WTC11 (cell line): ENCODE measurements around the gene CAPN14.

Experiments used
- IRF2 ChIP-seq: sonication (generic); formaldehyde crosslinking; IDR thresholded peaks from 2 replicates; pipeline ENCODE4 v1.8.0; 2022; ENCODE audit warnings: low read depth, missing genetic modification reagents, borderline replicate concordance
- JUN ChIP-seq: sonication (generic); formaldehyde crosslinking; IDR thresholded peaks from 2 replicates; pipeline ENCODE4 v1.8.0; 2023; ENCODE audit warnings: mild to moderate bottlenecking, missing genetic modification reagents
- NR2C2 ChIP-seq: sonication (generic); formaldehyde crosslinking; IDR thresholded peaks from 2 replicates; pipeline ENCODE4 v1.8.0; 2022; ENCODE audit warnings: mild to moderate bottlenecking, missing genetic modification reagents
- NR3C1 ChIP-seq: sonication (generic); formaldehyde crosslinking; conservative IDR thresholded peaks from 2 replicates; pipeline ENCODE4 v1.8.1; 2023; ENCODE audit warnings: low read depth, mild to moderate bottlenecking, missing genetic modification reagents
- ZBTB21 ChIP-seq: sonication (generic); formaldehyde crosslinking; IDR thresholded peaks from 2 replicates; pipeline ENCODE4 v1.8.1; 2023; ENCODE audit warnings: mild to moderate bottlenecking, missing genetic modification reagents, borderline replicate concordance
- TF ChIP-seq, protein P1 (sequence below): fragments of 200-600 bp; IDR thresholded peaks from 2 replicates; pipeline ENCODE4 v1.8.0; 2022; ENCODE audit warnings: antibody characterized with exemption
- TF ChIP-seq, protein P2 (sequence below): sonication (generic); formaldehyde crosslinking; IDR thresholded peaks from 2 replicates; pipeline ENCODE4 v1.8.0; 2022; ENCODE audit warnings: missing genetic modification reagents
- TF ChIP-seq, protein P3 (sequence below): fragments of 250-450 bp; sonication (Bioruptor Pico); IDR thresholded peaks from 2 replicates; pipeline ENCODE4 v1.9.0; 2021; ENCODE audit warnings: mild to moderate bottlenecking
- TF ChIP-seq, protein P4 (sequence below): sonication (generic); formaldehyde crosslinking; IDR thresholded peaks from 2 replicates; pipeline ENCODE4 v1.8.1; 2022; ENCODE audit warnings: low read depth, missing genetic modification reagents, borderline replicate concordance
- TF ChIP-seq, protein P5 (sequence below): sonication (generic); formaldehyde crosslinking; IDR thresholded peaks from 2 replicates; pipeline ENCODE4 v1.8.1; 2022; ENCODE audit warnings: mild to moderate bottlenecking, missing genetic modification reagents, moderate library complexity, borderline replicate concordance
- TF ChIP-seq, protein P6 (sequence below): sonication (generic); formaldehyde crosslinking; IDR thresholded peaks from 2 replicates; pipeline ENCODE4 v1.8.1; 2022; ENCODE audit warnings: low read depth, mild to moderate bottlenecking, moderate library complexity, missing genetic modification reagents, borderline replicate concordance
- TF ChIP-seq, protein P7 (sequence below): sonication (generic); formaldehyde crosslinking; IDR thresholded peaks from 2 replicates; pipeline ENCODE4 v1.8.0; 2022; ENCODE audit warnings: mild to moderate bottlenecking, missing genetic modification reagents
- TF ChIP-seq, protein P8 (sequence below): sonication (generic); formaldehyde crosslinking; conservative IDR thresholded peaks from 2 replicates; pipeline ENCODE4 v1.8.1; 2023; ENCODE audit warnings: mild to moderate bottlenecking, low read depth, missing genetic modification reagents, moderate library complexity
- TF ChIP-seq, protein P9 (sequence below): sonication (generic); formaldehyde crosslinking; IDR thresholded peaks from 2 replicates; pipeline ENCODE4 v1.8.0; 2023; ENCODE audit warnings: mild to moderate bottlenecking, missing genetic modification reagents

DNA sequence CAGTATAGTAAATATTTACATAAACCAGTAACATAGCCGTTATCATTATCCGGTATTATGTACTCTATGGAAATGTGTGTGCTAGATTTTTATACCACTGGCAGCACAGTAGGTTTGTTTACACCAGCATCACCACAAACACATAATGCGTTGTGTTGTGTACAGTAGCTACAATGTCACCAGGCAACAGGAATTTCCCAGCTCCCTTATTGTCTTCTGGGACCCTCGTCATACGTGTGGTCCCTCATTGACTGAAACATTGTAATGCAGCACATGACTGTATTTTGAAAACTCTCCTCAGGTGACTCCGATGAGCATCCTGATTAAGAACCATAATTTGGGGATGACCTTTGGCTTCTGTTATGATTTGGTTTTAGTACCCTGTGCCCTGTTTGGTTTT is 47.9 kb upstream of the CAPN14 start:
- TF ChIP-seq, protein P1, sequence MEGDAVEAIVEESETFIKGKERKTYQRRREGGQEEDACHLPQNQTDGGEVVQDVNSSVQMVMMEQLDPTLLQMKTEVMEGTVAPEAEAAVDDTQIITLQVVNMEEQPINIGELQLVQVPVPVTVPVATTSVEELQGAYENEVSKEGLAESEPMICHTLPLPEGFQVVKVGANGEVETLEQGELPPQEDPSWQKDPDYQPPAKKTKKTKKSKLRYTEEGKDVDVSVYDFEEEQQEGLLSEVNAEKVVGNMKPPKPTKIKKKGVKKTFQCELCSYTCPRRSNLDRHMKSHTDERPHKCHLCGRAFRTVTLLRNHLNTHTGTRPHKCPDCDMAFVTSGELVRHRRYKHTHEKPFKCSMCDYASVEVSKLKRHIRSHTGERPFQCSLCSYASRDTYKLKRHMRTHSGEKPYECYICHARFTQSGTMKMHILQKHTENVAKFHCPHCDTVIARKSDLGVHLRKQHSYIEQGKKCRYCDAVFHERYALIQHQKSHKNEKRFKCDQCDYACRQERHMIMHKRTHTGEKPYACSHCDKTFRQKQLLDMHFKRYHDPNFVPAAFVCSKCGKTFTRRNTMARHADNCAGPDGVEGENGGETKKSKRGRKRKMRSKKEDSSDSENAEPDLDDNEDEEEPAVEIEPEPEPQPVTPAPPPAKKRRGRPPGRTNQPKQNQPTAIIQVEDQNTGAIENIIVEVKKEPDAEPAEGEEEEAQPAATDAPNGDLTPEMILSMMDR = no peak
- TF ChIP-seq, protein P2, sequence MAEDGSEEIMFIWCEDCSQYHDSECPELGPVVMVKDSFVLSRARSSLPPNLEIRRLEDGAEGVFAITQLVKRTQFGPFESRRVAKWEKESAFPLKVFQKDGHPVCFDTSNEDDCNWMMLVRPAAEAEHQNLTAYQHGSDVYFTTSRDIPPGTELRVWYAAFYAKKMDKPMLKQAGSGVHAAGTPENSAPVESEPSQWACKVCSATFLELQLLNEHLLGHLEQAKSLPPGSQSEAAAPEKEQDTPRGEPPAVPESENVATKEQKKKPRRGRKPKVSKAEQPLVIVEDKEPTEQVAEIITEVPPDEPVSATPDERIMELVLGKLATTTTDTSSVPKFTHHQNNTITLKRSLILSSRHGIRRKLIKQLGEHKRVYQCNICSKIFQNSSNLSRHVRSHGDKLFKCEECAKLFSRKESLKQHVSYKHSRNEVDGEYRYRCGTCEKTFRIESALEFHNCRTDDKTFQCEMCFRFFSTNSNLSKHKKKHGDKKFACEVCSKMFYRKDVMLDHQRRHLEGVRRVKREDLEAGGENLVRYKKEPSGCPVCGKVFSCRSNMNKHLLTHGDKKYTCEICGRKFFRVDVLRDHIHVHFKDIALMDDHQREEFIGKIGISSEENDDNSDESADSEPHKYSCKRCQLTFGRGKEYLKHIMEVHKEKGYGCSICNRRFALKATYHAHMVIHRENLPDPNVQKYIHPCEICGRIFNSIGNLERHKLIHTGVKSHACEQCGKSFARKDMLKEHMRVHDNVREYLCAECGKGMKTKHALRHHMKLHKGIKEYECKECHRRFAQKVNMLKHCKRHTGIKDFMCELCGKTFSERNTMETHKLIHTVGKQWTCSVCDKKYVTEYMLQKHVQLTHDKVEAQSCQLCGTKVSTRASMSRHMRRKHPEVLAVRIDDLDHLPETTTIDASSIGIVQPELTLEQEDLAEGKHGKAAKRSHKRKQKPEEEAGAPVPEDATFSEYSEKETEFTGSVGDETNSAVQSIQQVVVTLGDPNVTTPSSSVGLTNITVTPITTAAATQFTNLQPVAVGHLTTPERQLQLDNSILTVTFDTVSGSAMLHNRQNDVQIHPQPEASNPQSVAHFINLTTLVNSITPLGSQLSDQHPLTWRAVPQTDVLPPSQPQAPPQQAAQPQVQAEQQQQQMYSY (CRISPR knock-in tag) = no peak
- TF ChIP-seq, protein P3, sequence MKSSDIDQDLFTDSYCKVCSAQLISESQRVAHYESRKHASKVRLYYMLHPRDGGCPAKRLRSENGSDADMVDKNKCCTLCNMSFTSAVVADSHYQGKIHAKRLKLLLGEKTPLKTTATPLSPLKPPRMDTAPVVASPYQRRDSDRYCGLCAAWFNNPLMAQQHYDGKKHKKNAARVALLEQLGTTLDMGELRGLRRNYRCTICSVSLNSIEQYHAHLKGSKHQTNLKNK (CRISPR knock-in tag) = no peak
- TF ChIP-seq, protein P4, sequence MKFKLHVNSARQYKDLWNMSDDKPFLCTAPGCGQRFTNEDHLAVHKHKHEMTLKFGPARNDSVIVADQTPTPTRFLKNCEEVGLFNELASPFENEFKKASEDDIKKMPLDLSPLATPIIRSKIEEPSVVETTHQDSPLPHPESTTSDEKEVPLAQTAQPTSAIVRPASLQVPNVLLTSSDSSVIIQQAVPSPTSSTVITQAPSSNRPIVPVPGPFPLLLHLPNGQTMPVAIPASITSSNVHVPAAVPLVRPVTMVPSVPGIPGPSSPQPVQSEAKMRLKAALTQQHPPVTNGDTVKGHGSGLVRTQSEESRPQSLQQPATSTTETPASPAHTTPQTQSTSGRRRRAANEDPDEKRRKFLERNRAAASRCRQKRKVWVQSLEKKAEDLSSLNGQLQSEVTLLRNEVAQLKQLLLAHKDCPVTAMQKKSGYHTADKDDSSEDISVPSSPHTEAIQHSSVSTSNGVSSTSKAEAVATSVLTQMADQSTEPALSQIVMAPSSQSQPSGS = no peak
- TF ChIP-seq, protein P5, sequence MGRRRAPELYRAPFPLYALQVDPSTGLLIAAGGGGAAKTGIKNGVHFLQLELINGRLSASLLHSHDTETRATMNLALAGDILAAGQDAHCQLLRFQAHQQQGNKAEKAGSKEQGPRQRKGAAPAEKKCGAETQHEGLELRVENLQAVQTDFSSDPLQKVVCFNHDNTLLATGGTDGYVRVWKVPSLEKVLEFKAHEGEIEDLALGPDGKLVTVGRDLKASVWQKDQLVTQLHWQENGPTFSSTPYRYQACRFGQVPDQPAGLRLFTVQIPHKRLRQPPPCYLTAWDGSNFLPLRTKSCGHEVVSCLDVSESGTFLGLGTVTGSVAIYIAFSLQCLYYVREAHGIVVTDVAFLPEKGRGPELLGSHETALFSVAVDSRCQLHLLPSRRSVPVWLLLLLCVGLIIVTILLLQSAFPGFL (CRISPR knock-in tag) = no peak
- no peak for TF ChIP-seq JUN
- TF ChIP-seq NR3C1 (CRISPR knock-in tag) = no peak
- no peak for TF ChIP-seq ZBTB21 (CRISPR knock-in tag)
- TF ChIP-seq IRF2 (CRISPR knock-in tag) = no peak
- TF ChIP-seq, protein P6, sequence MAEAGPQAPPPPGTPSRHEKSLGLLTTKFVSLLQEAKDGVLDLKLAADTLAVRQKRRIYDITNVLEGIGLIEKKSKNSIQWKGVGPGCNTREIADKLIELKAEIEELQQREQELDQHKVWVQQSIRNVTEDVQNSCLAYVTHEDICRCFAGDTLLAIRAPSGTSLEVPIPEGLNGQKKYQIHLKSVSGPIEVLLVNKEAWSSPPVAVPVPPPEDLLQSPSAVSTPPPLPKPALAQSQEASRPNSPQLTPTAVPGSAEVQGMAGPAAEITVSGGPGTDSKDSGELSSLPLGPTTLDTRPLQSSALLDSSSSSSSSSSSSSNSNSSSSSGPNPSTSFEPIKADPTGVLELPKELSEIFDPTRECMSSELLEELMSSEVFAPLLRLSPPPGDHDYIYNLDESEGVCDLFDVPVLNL (CRISPR knock-in tag) = no peak
- TF ChIP-seq, protein P7, sequence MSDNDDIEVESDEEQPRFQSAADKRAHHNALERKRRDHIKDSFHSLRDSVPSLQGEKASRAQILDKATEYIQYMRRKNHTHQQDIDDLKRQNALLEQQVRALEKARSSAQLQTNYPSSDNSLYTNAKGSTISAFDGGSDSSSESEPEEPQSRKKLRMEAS (CRISPR knock-in tag) = no peak
- TF ChIP-seq NR2C2 (CRISPR knock-in tag) = no peak
- TF ChIP-seq, protein P8, sequence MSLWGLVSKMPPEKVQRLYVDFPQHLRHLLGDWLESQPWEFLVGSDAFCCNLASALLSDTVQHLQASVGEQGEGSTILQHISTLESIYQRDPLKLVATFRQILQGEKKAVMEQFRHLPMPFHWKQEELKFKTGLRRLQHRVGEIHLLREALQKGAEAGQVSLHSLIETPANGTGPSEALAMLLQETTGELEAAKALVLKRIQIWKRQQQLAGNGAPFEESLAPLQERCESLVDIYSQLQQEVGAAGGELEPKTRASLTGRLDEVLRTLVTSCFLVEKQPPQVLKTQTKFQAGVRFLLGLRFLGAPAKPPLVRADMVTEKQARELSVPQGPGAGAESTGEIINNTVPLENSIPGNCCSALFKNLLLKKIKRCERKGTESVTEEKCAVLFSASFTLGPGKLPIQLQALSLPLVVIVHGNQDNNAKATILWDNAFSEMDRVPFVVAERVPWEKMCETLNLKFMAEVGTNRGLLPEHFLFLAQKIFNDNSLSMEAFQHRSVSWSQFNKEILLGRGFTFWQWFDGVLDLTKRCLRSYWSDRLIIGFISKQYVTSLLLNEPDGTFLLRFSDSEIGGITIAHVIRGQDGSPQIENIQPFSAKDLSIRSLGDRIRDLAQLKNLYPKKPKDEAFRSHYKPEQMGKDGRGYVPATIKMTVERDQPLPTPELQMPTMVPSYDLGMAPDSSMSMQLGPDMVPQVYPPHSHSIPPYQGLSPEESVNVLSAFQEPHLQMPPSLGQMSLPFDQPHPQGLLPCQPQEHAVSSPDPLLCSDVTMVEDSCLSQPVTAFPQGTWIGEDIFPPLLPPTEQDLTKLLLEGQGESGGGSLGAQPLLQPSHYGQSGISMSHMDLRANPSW (CRISPR knock-in tag) = no peak
- TF ChIP-seq, protein P9, sequence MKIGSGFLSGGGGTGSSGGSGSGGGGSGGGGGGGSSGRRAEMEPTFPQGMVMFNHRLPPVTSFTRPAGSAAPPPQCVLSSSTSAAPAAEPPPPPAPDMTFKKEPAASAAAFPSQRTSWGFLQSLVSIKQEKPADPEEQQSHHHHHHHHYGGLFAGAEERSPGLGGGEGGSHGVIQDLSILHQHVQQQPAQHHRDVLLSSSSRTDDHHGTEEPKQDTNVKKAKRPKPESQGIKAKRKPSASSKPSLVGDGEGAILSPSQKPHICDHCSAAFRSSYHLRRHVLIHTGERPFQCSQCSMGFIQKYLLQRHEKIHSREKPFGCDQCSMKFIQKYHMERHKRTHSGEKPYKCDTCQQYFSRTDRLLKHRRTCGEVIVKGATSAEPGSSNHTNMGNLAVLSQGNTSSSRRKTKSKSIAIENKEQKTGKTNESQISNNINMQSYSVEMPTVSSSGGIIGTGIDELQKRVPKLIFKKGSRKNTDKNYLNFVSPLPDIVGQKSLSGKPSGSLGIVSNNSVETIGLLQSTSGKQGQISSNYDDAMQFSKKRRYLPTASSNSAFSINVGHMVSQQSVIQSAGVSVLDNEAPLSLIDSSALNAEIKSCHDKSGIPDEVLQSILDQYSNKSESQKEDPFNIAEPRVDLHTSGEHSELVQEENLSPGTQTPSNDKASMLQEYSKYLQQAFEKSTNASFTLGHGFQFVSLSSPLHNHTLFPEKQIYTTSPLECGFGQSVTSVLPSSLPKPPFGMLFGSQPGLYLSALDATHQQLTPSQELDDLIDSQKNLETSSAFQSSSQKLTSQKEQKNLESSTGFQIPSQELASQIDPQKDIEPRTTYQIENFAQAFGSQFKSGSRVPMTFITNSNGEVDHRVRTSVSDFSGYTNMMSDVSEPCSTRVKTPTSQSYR (CRISPR knock-in tag) = no peak
